Parathyroid adenoma (tissue), 2 donors: ENCODE data around the gene FIGN.

ENCODE experiments used
- H2AFZ ChIP-seq: fragments of 300-600 bp; sonication (generic); one replicate; pipeline ENCODE4 v1.7.0; 2017; ENCODE audit warnings: antibody characterized with exemption, mild to moderate bottlenecking
- H3K27ac ChIP-seq: fragments of 300-600 bp; sonication (generic); one replicate; pipeline ENCODE4 v1.7.0; 2017
- H3K27me3 ChIP-seq: fragments of 300-600 bp; sonication (generic); one replicate; pipeline ENCODE4 v1.7.0; 2017; ENCODE audit warnings: low read length; ENCODE audit not compliant: control insufficient read depth, insufficient read depth
- H3K36me3 ChIP-seq: fragments of 300-600 bp; sonication (generic); one replicate; pipeline ENCODE4 v1.7.0; 2017; ENCODE audit warnings: low read length; ENCODE audit not compliant: control insufficient read depth, insufficient read depth
- H3K4me1 ChIP-seq: fragments of 300-600 bp; sonication (generic); one replicate; pipeline ENCODE4 v1.7.0; 2017; ENCODE audit warnings: control low read depth
- H3K4me2 ChIP-seq: fragments of 300-600 bp; sonication (generic); one replicate; pipeline ENCODE4 v1.7.0; 2017; ENCODE audit warnings: low read length
- H3K4me3 ChIP-seq: fragments of 300-600 bp; sonication (generic); one replicate; pipeline ENCODE4 v1.7.0; 2017; ENCODE audit warnings: low read depth, low read length
- H3K79me2 ChIP-seq: fragments of 300-600 bp; sonication (generic); one replicate; pipeline ENCODE4 v1.7.0; 2017; ENCODE audit warnings: control low read depth
- H3K9ac ChIP-seq: fragments of 300-600 bp; sonication (generic); one replicate; pipeline ENCODE4 v1.7.0; 2017; ENCODE audit warnings: mild to moderate bottlenecking
- H3K9me3 ChIP-seq: fragments of 300-600 bp; sonication (generic); one replicate; pipeline ENCODE4 v1.7.0; 2017; ENCODE audit warnings: low read length; ENCODE audit not compliant: control insufficient read depth
- CTCF ChIP-seq: fragments of 300-600 bp; sonication (generic); IDR thresholded peaks from one replicate; pipeline ENCODE4 v1.7.0; 2017; ENCODE audit warnings: antibody characterized with exemption, mild to moderate bottlenecking
- donor health status: primary hyperparathyroidism.

Gene FIGN

GRCh38 chr2:163621445-163622004 is 114.3 kb downstream of the FIGN start:
- no peaks in the 10 kb centered on the region for H3K9me3 ChIP-seq

GRCh38 chr2:163617517-163617916 is 118.3 kb downstream of the FIGN start:
- Histone ChIP-seq H3K4me2 (no peak overlapping the region), H3K4me1 (no peaks in the 10 kb centered on the region), H3K9ac (no peak overlapping the region), H3K79me2 (no peaks in the 10 kb centered on the region), H2AFZ (no peak overlapping the region), H3K4me3 (no peak overlapping the region), H3K27ac (no peak overlapping the region), H3K36me3 (no peaks in the 10 kb centered on the region), H3K27me3 (no peaks in the 10 kb centered on the region), H3K9me3 (no peaks in the 10 kb centered on the region)
- TF ChIP-seq CTCF = no peak

More at GRCh38 chr2:163621445-163622004, 114.3 kb downstream of the FIGN start:
- no peak overlapping the region for H3K9ac ChIP-seq
- H3K79me2 ChIP-seq = no peaks in the 10 kb centered on the region
- no peak overlapping the region for H3K4me3 ChIP-seq
- H3K4me2 ChIP-seq = no peak overlapping the region
- H3K36me3 ChIP-seq = no peaks in the 10 kb centered on the region
- no peak overlapping the region for H2AFZ ChIP-seq
- H3K27me3 ChIP-seq = no peaks in the 10 kb centered on the region
- H3K27ac ChIP-seq = no peak overlapping the region
- H3K4me1 ChIP-seq = no peaks in the 10 kb centered on the region
- no peak for TF ChIP-seq CTCF

- H3K4me3 ChIP-seq = no peak overlapping the region
- no peak overlapping the region for H3K9ac ChIP-seq
- H3K9me3 ChIP-seq = no peaks in the 10 kb centered on the region
- H3K27ac ChIP-seq = no peak overlapping the region
- no peaks in the 10 kb centered on the region for H3K79me2 ChIP-seq
- H3K36me3 ChIP-seq = no peaks in the 10 kb centered on the region
- no peak overlapping the region for H3K4me2 ChIP-seq
- no peaks in the 10 kb centered on the region for H3K27me3 ChIP-seq
- H2AFZ ChIP-seq = no peak overlapping the region
- H3K4me1 ChIP-seq = no peaks in the 10 kb centered on the region
- TF ChIP-seq CTCF = no peak
These were observed 122.5 kb downstream of the FIGN start for GRCh38 chr2:163613266-163613731.

GRCh38 chr2:163612332-163612731 is 123.5 kb downstream of the FIGN start:
- Histone ChIP-seq H3K27me3 (no peaks in the 10 kb centered on the region), H3K36me3 (no peaks in the 10 kb centered on the region), H3K9me3 (no peaks in the 10 kb centered on the region), H3K27ac (no peak overlapping the region), H3K4me3 (no peak overlapping the region), H3K79me2 (no peaks in the 10 kb centered on the region), H2AFZ (no peak overlapping the region), H3K4me2 (no peak overlapping the region), H3K9ac (no peak overlapping the region), H3K4me1 (no peaks in the 10 kb centered on the region)
- TF ChIP-seq CTCF = no peak

- TF ChIP-seq CTCF = no peak
- no peak overlapping the region for H3K27ac ChIP-seq
- no peaks in the 10 kb centered on the region for H3K79me2 ChIP-seq
- no peaks in the 10 kb centered on the region for H3K36me3 ChIP-seq
- H3K4me3 ChIP-seq = no peak overlapping the region
- no peak overlapping the region for H3K9ac ChIP-seq
- no peak overlapping the region for H2AFZ ChIP-seq
- no peaks in the 10 kb centered on the region for H3K9me3 ChIP-seq
- no peak overlapping the region for H3K4me2 ChIP-seq
- no peaks in the 10 kb centered on the region for H3K4me1 ChIP-seq
- no peaks in the 10 kb centered on the region for H3K27me3 ChIP-seq
These were observed 124.3 kb downstream of the FIGN start for GRCh38 chr2:163611557-163611906.
